HG02763 (cell line): ENCODE results near the gene LUM.

Source experiments
- ATAC-seq: cut with Tn5 transposase; IDR thresholded peaks from one replicate; pipeline ENCODE4 v1.9.1; 2021; ENCODE audit warnings: mild to moderate bottlenecking, moderate library complexity; ENCODE audit not compliant: unreplicated experiment

LUM gene

GRCh38 chr12:91077228-91077954 is 33.9 kb downstream of the LUM start:
- ATAC-seq = no peak

- ATAC-seq = no peak
Observed at GRCh38 chr12:91074851-91075250, 36.4 kb downstream of the LUM start.

DNA sequence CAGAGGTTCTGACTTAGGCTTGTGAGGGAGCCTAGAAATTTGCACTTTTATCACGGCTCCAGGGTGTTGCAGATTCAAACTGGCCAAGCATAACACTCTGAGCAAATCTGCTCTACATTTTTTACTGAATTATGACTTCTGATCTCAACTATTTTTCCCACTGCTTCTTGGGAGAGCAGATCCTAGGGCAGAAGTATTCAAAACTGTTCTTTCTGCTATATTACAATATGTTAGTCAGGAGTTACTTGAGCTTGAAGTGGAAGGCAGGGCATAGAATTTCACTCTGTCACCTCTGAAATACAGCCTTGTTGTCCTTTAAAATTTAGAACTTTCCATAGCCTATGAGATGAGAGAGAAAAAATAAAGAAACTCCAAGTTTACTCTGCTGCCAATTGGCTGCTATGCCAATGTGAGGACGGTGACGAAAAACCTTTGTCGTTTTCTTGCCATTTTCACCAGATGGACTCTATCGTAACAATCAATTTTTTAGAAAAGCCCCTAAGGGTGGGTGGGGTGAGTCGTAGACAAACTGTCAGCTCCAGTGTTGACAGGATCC is 37.1 kb downstream of the LUM start:
- no peak for ATAC-seq

DNA sequence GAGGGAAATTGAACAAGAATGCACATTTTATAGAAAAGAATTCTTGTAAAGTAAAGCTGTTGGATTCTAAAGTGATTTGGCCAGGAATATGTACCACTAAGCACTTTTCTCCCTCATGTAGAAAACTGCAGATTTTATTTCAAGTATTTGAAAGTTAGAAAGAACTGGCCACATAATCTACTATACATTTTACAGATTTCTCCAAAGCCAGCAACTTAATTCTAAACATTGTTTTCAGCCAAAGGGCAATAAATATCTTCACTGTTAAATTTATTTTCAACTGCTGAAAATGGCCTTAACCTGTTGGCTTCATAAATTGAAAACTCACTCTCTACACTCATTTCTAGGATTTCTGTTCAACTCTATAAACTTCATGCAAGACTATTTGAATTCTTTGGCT is 37.9 kb downstream of the LUM start:
- no peak for ATAC-seq

DNA sequence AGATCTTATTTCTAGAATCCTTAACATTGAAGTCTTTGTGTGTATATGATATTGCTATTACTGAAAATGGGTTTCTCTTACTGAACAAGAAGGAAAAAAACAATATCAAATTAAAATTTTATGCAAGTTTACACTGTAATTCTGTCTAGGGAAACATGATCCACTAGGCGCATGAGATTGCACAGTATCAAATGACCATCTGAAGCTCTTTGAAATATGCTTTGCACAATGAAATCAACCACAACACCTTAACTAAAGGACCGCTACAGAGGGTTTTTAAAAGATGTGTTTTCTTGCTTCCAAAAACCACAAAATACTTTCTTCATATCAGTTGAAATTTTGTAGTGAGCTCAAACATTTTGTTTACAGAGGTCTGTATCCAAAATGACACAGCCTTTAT is 38.4 kb downstream of the LUM start:
- ATAC-seq = no peak

DNA sequence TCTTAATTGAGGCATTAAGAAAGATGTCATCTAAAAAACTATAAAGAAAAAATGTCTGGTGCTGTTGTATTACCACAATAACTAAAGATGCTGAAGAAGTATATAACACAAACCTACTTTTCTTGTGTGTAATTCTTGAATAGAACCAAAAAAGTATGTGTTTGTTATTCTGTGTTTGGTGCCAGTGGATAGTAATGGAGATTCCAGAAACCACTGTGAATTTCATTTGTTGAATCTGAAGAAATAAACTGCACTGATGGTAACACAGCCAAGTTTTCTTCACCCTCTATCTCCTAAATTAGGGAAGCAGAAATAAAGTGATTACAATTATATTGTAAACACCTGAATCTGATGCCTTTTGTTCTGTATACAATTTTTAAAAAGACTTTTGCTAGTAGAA is 40.4 kb downstream of the LUM start:
- ATAC-seq = no peak

DNA sequence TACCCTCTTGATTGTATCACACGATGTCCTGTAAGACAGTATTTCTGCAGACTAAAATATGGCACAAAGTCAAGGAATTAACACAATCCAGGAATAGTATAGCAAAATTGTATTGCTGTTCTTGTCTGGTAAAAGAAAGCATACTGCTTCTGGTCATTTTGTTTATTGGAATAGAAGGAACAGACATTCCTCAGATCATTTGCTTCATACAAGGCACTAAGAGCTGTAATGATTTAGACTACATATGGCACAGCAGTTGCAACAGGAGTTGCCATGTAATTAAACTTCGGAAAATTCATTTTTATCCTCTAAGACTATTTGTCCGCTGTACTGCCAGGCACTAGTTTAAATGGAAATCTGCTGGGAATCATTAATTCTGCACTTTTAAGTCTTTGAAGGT is 45.9 kb downstream of the LUM start:
- ATAC-seq = no peak

DNA sequence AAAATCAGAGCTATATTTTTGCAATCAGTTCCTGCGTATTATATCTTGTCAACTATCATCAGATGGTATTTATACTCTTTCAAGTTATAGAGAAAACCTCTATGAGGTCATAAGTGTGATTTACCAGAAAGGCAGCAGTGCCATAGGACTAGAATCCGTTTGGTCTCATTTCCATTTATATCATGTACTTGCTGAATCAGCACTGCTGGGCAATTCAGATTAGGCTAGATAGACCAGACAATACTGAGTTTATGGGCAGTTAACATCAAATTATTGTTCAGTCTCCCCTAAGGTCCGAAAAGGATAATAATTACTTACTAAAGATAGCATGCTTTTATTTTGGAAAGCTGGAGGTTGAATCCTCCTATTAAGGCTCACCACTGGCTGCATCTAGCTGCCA is 46.7 kb downstream of the LUM start:
- no peak for ATAC-seq

DNA sequence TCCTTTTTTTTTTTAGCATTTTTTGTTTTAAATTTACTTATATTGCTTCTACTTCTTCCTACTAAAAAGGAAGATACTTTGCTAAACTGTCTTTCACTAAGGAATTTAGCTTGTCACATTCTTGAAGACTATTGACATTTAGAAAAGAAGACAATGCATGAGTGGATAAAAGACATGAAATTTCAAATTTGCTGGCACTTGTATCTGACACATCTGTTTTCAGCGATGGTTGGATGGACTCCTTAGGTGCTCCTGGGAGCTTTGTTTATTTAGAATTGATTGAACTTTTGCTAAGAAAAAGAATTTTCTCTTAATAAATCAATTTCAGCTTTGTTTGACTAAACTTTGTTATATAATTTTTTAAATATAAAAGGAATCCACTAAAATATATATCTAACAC is 50.2 kb downstream of the LUM start:
- ATAC-seq = no peak

- no peak for ATAC-seq
Observed at GRCh38 chr12:91059211-91059610, 52.1 kb downstream of the LUM start.

GRCh38 chr12:91058786-91059185 is 52.5 kb downstream of the LUM start:
- ATAC-seq = no peak

GRCh38 chr12:91057368-91058165 is 53.7 kb downstream of the LUM start, which contains the start of gene KERA:
KERA (minus strand) TSS chr12:91058024; CDS start chr12:91056281, 1,743 bp downstream.
- no peak for ATAC-seq

GRCh38 chr12:91056488-91056887 is 54.8 kb downstream of the LUM start:
- ATAC-seq = no peak

DNA sequence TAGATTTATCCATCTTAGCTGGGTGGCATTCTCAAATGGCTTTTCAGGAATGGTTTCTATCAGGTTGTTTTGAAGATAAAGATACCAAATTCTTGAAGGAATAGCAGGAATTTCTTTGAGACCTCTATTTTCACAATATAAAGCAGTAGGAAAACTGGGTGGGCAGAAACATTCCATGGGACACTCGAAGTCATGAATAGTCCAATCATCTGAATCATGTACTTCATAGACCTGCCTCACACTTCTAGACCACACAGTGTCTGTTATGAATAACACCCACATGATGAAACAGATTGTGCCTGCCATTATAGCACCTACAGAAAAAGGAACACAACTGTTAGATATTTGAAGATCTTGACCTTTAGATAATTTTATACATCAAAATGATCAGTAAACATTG is 55.3 kb downstream of the LUM start:
- ATAC-seq = no peak

DNA sequence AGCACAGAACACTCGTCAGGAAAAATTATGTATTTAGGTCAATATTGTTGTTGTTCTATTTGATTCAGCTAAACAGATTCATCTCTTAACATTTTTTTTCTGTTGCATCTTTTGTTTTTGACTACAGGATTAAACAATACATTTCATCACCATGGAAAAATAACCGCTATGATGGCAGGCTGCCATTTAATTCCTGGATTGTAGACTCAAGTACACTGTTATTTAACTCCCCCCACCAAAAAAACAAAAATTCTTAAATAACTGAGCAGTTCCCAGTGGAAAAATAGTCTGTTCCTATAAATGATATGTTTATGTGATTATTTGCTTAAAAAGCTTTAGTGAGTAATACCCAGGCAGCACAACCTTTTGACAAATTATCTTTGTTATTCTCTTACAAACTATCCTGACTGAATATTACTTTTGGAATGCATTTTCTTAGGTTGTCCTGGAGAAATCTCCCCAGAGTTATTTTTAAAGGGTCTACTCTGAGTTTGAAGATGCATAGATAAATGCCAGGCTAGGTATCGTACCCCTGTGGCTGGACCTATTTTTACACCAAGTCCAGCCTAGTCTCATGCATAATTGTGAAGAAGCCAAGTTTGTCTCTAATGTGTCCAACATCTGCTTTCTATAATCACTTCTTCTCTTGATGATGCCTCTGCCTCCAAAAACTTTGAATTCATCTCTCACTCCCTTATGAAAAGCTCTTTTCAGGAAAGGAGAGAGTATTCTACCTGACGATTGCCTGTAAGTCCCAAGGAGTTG is 57.2 kb downstream of the LUM start:
- no peak for ATAC-seq
